ENCODE measurements around the gene MAP3K13. TPM values are rescaled to one million over a fixed set of nuclear protein-coding genes. Genes with fewer than 3 reads are reported as not detected.

Gene MAP3K13
- total and polyA plus RNA-seq, 3 donors from 2014 or later, result 37.1 to 66.5 (median 43.7) TPM

DNA sequence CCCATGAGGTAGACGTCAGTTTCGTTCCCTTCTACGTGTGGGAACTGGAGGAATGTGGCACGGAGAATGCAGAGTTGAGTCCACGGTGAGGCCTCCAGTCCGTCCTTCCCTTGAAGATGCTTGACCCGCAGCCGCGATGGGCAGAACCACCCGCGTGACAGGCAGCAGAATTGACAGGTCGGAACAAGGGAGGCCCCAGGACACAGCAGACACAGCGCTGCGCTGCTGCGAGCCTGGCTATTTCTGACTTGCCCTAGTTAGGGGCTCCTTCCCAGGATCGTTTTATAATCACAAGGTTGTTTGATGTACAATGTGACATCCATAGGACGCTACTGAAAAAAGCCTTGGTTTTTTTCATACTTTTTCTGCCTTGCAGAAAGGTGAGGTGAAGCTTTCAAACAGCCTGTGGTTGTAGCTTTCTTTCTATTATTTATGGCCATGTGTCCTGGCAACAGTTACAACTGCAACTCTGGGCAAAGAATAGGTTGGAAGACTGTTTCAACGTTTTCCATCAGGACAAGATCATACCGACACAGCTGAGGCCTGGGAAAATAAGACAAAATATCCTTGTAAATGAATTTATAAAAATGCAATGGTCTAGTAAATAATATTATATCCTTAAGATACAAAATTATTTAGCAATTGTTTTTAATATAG lies 145.5 kb downstream of the MAP3K13 start:
- no peaks in the 10 kb centered on the region for H3K27me3 ChIP-seq
- TF ChIP-seq, protein P1, sequence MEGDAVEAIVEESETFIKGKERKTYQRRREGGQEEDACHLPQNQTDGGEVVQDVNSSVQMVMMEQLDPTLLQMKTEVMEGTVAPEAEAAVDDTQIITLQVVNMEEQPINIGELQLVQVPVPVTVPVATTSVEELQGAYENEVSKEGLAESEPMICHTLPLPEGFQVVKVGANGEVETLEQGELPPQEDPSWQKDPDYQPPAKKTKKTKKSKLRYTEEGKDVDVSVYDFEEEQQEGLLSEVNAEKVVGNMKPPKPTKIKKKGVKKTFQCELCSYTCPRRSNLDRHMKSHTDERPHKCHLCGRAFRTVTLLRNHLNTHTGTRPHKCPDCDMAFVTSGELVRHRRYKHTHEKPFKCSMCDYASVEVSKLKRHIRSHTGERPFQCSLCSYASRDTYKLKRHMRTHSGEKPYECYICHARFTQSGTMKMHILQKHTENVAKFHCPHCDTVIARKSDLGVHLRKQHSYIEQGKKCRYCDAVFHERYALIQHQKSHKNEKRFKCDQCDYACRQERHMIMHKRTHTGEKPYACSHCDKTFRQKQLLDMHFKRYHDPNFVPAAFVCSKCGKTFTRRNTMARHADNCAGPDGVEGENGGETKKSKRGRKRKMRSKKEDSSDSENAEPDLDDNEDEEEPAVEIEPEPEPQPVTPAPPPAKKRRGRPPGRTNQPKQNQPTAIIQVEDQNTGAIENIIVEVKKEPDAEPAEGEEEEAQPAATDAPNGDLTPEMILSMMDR (IDR thresholded peaks at IDR 0.05), result no peak
- no peak for TF ChIP-seq POLR2A (IDR thresholded peaks at IDR 0.05)
- 70 to 77% methylated on average over 19 of the region's 19 CpGs for WGBS, 2 donors
- H3K4me1 ChIP-seq, result no peaks in the 10 kb centered on the region
- no peak overlapping the region for H3K27ac ChIP-seq
- H3K9me3 ChIP-seq, result no peaks in the 10 kb centered on the region
- intact Hi-C loops (cut with DNase I; ENCODE audit: low total_unique reads), result no loop called here
- no peaks in the 10 kb centered on the region for H3K36me3 ChIP-seq (ENCODE audit: low read depth, missing control alignments)
- H3K4me3 ChIP-seq, result no peak overlapping the region
- DNase-seq, result no peak

DNA sequence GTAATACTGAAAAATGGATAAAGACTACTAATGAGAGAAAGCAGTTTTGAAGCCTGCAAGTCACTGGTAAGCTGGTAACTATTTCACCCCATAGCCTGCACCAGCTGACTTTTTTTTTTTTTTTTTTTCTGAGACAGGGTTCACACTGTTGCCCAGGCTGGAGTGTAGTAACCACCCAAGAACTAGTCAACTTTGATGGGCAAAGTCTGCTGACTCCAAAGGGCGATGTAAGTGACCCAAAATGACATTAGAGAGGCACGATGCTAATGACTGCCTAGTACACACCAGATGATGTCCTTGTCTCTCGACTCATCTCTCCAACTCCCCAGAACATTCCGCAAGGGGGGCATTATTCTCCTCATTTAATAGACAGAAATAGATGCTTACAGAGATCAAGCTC lies 148.8 kb downstream of the MAP3K13 start:
- Histone ChIP-seq H3K27ac (no peak overlapping the region), H3K4me3 (no peak overlapping the region), H3K4me1 (no peaks in the 10 kb centered on the region), H3K9me3 (no peaks in the 10 kb centered on the region), H3K27me3 (no peaks in the 10 kb centered on the region), H3K36me3 (ENCODE audit: low read depth, missing control alignments) (no peaks in the 10 kb centered on the region)
- WGBS, 2 donors, result 78 to 89% methylated on average over 4 of the region's 4 CpGs
- no peak for TF ChIP-seq POLR2A (IDR thresholded peaks at IDR 0.05)
- TF ChIP-seq, protein P1 (IDR thresholded peaks at IDR 0.05), result no peak
- intact Hi-C loops (cut with DNase I; ENCODE audit: low total_unique reads), result no loop called here
- DNase-seq, result no peak

DNA sequence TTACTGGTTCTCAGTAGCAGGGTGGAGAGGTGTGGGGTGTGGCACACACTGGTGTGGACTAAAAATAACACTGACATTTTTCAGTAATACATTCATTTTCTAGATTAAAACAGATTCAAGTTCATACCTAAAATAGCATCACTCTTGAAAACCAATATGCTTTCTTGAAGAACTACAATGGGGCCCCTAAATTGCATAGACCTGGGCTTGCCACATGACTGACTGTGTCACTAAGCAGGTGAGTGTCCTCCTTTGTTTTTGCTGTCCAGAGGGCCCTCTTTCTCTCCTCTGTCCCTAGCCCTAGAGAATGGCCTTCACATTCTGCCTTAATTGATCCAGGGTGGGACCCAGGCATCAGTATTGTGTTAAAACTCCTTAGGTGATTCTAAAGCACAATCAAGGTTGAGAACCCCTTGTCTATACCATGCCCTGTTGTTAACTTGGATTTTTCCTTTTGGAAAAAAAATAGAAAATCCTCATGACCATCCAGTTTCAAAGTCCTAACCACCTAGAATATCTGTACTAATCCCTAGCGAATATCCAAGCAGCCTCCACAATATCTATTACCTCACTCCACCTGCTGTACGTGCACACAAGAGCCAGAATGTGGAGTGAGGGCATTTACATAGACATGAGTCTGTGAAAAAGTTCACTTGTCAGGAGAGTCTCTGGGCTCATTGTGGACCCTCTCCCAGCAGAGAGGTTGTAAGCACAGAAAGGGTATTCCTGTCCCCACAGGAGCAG lies 154.6 kb downstream of the MAP3K13 start:
- 70 to 86% methylated on average over 2 of the region's 2 CpGs for WGBS, 2 donors
- DNase-seq, result no peak
- H3K4me1 ChIP-seq, result no peaks in the 10 kb centered on the region
- H3K27ac ChIP-seq, result no peak overlapping the region
- H3K4me3 ChIP-seq, result no peak overlapping the region
- TF ChIP-seq, protein P1 (IDR thresholded peaks at IDR 0.05), result no peak
- TF ChIP-seq POLR2A (IDR thresholded peaks at IDR 0.05), result no peak
- no peaks in the 10 kb centered on the region for H3K9me3 ChIP-seq
- intact Hi-C loops (cut with DNase I; ENCODE audit: low total_unique reads), result no loop called here
- H3K36me3 ChIP-seq (ENCODE audit: low read depth, missing control alignments), result no peaks in the 10 kb centered on the region
- no peaks in the 10 kb centered on the region for H3K27me3 ChIP-seq

DNA sequence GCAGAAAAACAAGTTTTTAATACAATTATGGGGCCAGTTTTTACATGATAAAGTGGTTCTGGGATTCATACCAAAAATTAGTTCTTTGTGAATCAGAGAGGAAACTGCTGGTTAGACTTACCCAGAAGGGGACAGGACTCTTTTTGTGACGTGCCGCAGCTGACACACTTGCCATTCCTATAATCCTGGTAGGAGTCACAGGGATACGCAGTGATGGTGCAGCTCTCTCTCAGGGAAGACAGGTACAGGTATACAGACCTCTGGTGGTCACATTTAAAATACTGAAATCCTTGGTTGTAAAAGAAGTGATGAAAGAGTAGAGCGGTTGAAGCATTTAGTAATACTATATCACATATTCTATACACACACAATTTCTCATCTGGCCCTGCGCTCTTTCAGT lies 156.1 kb downstream of the MAP3K13 start:
- H3K9me3 ChIP-seq, result no peaks in the 10 kb centered on the region
- DNase-seq, result no peak
- H3K27me3 ChIP-seq, result no peaks in the 10 kb centered on the region
- no peak overlapping the region for H3K4me3 ChIP-seq
- WGBS, 2 donors, result 84 to 87% methylated on average over 5 of the region's 5 CpGs
- intact Hi-C loops (cut with DNase I; ENCODE audit: low total_unique reads), result no loop called here
- H3K36me3 ChIP-seq (ENCODE audit: low read depth, missing control alignments), result no peaks in the 10 kb centered on the region
- no peaks in the 10 kb centered on the region for H3K4me1 ChIP-seq
- no peak overlapping the region for H3K27ac ChIP-seq
- TF ChIP-seq, protein P1 (IDR thresholded peaks at IDR 0.05), result no peak
- no peak for TF ChIP-seq POLR2A (IDR thresholded peaks at IDR 0.05)

Data from testis (tissue), 3 donors.